ENCODE data around the gene CIDEA. TPM values are rescaled to one million over a fixed set of nuclear protein-coding genes. Genes with fewer than 3 reads are reported as not detected.

CIDEA gene
- total and polyA plus RNA-seq, 2 experiments from 2014 or later: not detected

- TF ChIP-seq EZH2phosphoT487 (IDR thresholded peaks at IDR 0.05; ENCODE audit: insufficient read depth, low read depth): no peak
- no peak for TF ChIP-seq EZH2 (IDR thresholded peaks at IDR 0.05; ENCODE audit: insufficient read depth, poor library complexity, severe bottlenecking)
- Histone ChIP-seq H3K27ac (no peak overlapping the region), H3K27me3 (replicated peaks; ENCODE audit: insufficient read depth) (peaks cover 37% of the 10 kb centered on the region), H3K4me3 (no peak overlapping the region), H3K79me2 (ENCODE audit: insufficient read depth) (no peaks in the 10 kb centered on the region), H3K4me1 (ENCODE audit: insufficient read depth) (no peaks in the 10 kb centered on the region), H4K20me1 (ENCODE audit: insufficient read depth) (no peaks in the 10 kb centered on the region), H3K9ac (no peak overlapping the region), H3K36me3 (ENCODE audit: low read depth) (no peaks in the 10 kb centered on the region), H3F3A (ENCODE audit: insufficient read depth) (no peaks in the 10 kb centered on the region), H3K4me2 (ENCODE audit: unreplicated experiment) (no peak overlapping the region), H3K9me2 (ENCODE audit: insufficient read depth) (no peaks in the 10 kb centered on the region), H3K9me3 (ENCODE audit: low read depth) (no peaks in the 10 kb centered on the region), H2AFZ (no peak overlapping the region)
- WGBS, 2 experiments (ENCODE audit: low coverage in 1 of 2, low lambda C conversion rate in 2 of 2, missing lambda C conversion rate in 2 of 2): 55 to 62% methylated on average over 6 of the region's 6 CpGs
- in situ Hi-C loops (cut with MboI): no loop called here
- DNase-seq: no peak
These were observed 6.2 kb upstream of the CIDEA start for GRCh38 chr18:12247946-12248345.

- no peaks in the 10 kb centered on the region for H3F3A ChIP-seq (ENCODE audit: insufficient read depth)
- TF ChIP-seq EZH2 (IDR thresholded peaks at IDR 0.05; ENCODE audit: insufficient read depth, poor library complexity, severe bottlenecking) (no peak), EZH2phosphoT487 (IDR thresholded peaks at IDR 0.05; ENCODE audit: insufficient read depth, low read depth) (no peak)
- no peaks in the 10 kb centered on the region for H4K20me1 ChIP-seq (ENCODE audit: insufficient read depth)
- no peak overlapping the region for H3K4me2 ChIP-seq (ENCODE audit: unreplicated experiment)
- peaks cover 48% of the 10 kb centered on the region for H3K27me3 ChIP-seq (replicated peaks; ENCODE audit: insufficient read depth)
- in situ Hi-C loops (cut with MboI): no loop called here
- H3K79me2 ChIP-seq (ENCODE audit: insufficient read depth): no peaks in the 10 kb centered on the region
- no peaks in the 10 kb centered on the region for H3K9me3 ChIP-seq (ENCODE audit: low read depth)
- 46 to 49% methylated on average over 13 of the region's 13 CpGs for whole genome bisulfite sequencing, 2 experiments (ENCODE audit: low coverage in 1 of 2, low lambda C conversion rate in 2 of 2, missing lambda C conversion rate in 2 of 2)
- DNase-seq: no peak
- H3K36me3 ChIP-seq (ENCODE audit: low read depth): no peaks in the 10 kb centered on the region
- H3K4me3 ChIP-seq: no peak overlapping the region
- no peak overlapping the region for H2AFZ ChIP-seq
- H3K9me2 ChIP-seq (ENCODE audit: insufficient read depth): no peaks in the 10 kb centered on the region
- H3K27ac ChIP-seq: no peak overlapping the region
- no peak overlapping the region for H3K9ac ChIP-seq
- H3K4me1 ChIP-seq (ENCODE audit: insufficient read depth): no peaks in the 10 kb centered on the region
These were observed 5.0 kb upstream of the CIDEA start for GRCh38 chr18:12248926-12249720.

DNA sequence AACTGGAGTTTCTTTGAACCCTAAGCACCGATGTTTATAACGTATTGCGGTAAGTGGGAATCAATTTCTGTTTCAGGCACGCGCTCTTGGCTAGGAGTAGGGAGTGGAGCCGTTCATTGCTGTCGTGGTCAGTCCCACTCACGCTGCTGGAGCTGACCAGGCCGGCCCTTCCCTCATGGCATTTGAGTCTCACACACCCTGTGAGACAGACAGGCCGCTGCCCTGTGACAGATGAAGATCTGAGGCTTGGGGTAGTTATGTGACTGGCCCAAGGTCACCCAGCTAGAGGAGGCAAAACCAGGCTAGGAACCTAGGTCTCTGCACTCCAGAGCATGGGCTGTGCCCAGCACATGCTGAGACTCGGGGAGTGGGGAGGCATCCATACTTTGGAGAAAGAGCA is 2.9 kb upstream of the CIDEA start:
- Histone ChIP-seq H3K27me3 (replicated peaks; ENCODE audit: insufficient read depth) (peaks cover 41% of the 10 kb centered on the region), H3K79me2 (ENCODE audit: insufficient read depth) (no peaks in the 10 kb centered on the region), H3K9me3 (ENCODE audit: low read depth) (no peaks in the 10 kb centered on the region), H3K27ac (no peak overlapping the region), H3K9me2 (ENCODE audit: insufficient read depth) (no peaks in the 10 kb centered on the region), H4K20me1 (ENCODE audit: insufficient read depth) (no peaks in the 10 kb centered on the region), H2AFZ (no peak overlapping the region), H3K4me2 (ENCODE audit: unreplicated experiment) (no peak overlapping the region), H3K36me3 (ENCODE audit: low read depth) (no peaks in the 10 kb centered on the region), H3F3A (ENCODE audit: insufficient read depth) (peaks cover 5% of the 10 kb centered on the region), H3K4me3 (no peak overlapping the region), H3K9ac (no peak overlapping the region), H3K4me1 (ENCODE audit: insufficient read depth) (peaks cover 12% of the 10 kb centered on the region; the same call in 1 of the 2 replicates)
- DNase-seq: no peak
- in situ Hi-C loops (cut with MboI): no loop called here
- 87 to 89% methylated on average over 11 of the region's 11 CpGs for WGBS, 2 experiments (ENCODE audit: low coverage in 1 of 2, low lambda C conversion rate in 2 of 2, missing lambda C conversion rate in 2 of 2)
- no peak for TF ChIP-seq EZH2phosphoT487 (IDR thresholded peaks at IDR 0.05; ENCODE audit: insufficient read depth, low read depth)
- TF ChIP-seq EZH2 (IDR thresholded peaks at IDR 0.05; ENCODE audit: insufficient read depth, poor library complexity, severe bottlenecking): no peak

- no peaks in the 10 kb centered on the region for H4K20me1 ChIP-seq (ENCODE audit: insufficient read depth)
- no peaks in the 10 kb centered on the region for H3K36me3 ChIP-seq (ENCODE audit: low read depth)
- peaks cover 12% of the 10 kb centered on the region; the same call in 1 of the 2 replicates for H3K4me1 ChIP-seq (ENCODE audit: insufficient read depth)
- in situ Hi-C loops (cut with MboI): no loop called here
- no peak overlapping the region for H3K4me2 ChIP-seq (ENCODE audit: unreplicated experiment)
- 76 to 87% methylated on average over 6 of the region's 6 CpGs for WGBS, 2 experiments (ENCODE audit: low coverage in 1 of 2, low lambda C conversion rate in 2 of 2, missing lambda C conversion rate in 2 of 2)
- H3K9me3 ChIP-seq (ENCODE audit: low read depth): no peaks in the 10 kb centered on the region
- no peaks in the 10 kb centered on the region for H3K79me2 ChIP-seq (ENCODE audit: insufficient read depth)
- TF ChIP-seq EZH2phosphoT487 (IDR thresholded peaks at IDR 0.05; ENCODE audit: insufficient read depth, low read depth) (no peak), EZH2 (IDR thresholded peaks at IDR 0.05; ENCODE audit: insufficient read depth, poor library complexity, severe bottlenecking) (no peak)
- no peak overlapping the region for H3K27ac ChIP-seq
- no peak for DNase-seq
- no peaks in the 10 kb centered on the region for H3K9me2 ChIP-seq (ENCODE audit: insufficient read depth)
- no peak overlapping the region for H3K9ac ChIP-seq
- no peak overlapping the region for H3K4me3 ChIP-seq
- H3K27me3 ChIP-seq (replicated peaks; ENCODE audit: insufficient read depth): peaks cover 39% of the 10 kb centered on the region
- H3F3A ChIP-seq (ENCODE audit: insufficient read depth): peaks cover 7% of the 10 kb centered on the region
- H2AFZ ChIP-seq: no peak overlapping the region
These were observed 2.1 kb upstream of the CIDEA start for GRCh38 chr18:12252061-12252460.

Measured in GM23248 (cell line).